HAP-1 (cell line): ENCODE measurements around the gene INSYN1.

Experiments
- DNase-seq, 2 experiments: peaks; one replicate each; pipeline ENCODE4 v3.0.0-alpha.2; 2016 to 2020; ENCODE audit warnings: low spot score in 2 of 2
- H3K27me3 ChIP-seq: fragments of 250-450 bp; sonication (Bioruptor Pico); 2 replicates; pipeline ENCODE4 v1.5.1; 2020; ENCODE audit warnings: low read depth, mild to moderate bottlenecking, moderate library complexity
- H3K36me3 ChIP-seq: fragments of 250-450 bp; sonication (Bioruptor Pico); replicated peaks from 2 replicates; pipeline ENCODE4 v1.5.1; 2020; ENCODE audit warnings: mild to moderate bottlenecking
- H3K4me1 ChIP-seq: fragments of 250-450 bp; sonication (Bioruptor Pico); 2 replicates; pipeline ENCODE4 v1.5.1; 2020; ENCODE audit warnings: mild to moderate bottlenecking
- H3K4me3 ChIP-seq: fragments of 250-450 bp; sonication (Bioruptor Pico); 2 replicates; pipeline ENCODE4 v1.5.1; 2020; ENCODE audit warnings: mild to moderate bottlenecking, moderate library complexity
- H3K9me3 ChIP-seq: fragments of 250-450 bp; sonication (Bioruptor Pico); 2 replicates; pipeline ENCODE4 v1.5.1; 2020; ENCODE audit warnings: mild to moderate bottlenecking, moderate library complexity
- in situ Hi-C: fragments of 300-500 bp; cut with MboI; formaldehyde crosslinking; loops from 3 replicates; pipeline ENCODE4 v1.14.3; 2020; ENCODE audit warnings: low sequenced_read_pairs, inconsistent platforms, mixed read lengths

Gene INSYN1

GRCh38 chr15:73694419-73694818, 58.7 kb downstream of the INSYN1 start:
- peaks cover 6% of the 10 kb centered on the region for H3K4me1 ChIP-seq
- no peaks in the 10 kb centered on the region for H3K9me3 ChIP-seq
- H3K27me3 ChIP-seq, result no peaks in the 10 kb centered on the region
- H3K36me3 ChIP-seq, result peaks cover 15% of the 10 kb centered on the region
- in situ Hi-C loops, result loop anchor here (25.0 kb wide), 1 partner anchor 132 kb away; no protein-coding TSS in a partner anchor
- no peak for DNase-seq
- H3K4me3 ChIP-seq, result no peak overlapping the region

GRCh38 chr15:73691396-73691795, 61.8 kb downstream of the INSYN1 start:
- DNase-seq, result peak in 1 of 2 experiments; percentile 79
- H3K4me1 ChIP-seq, result peaks cover 12% of the 10 kb centered on the region
- in situ Hi-C loops, result loop anchor here (25.0 kb wide), 1 partner anchor 129 kb away; no protein-coding TSS in a partner anchor

GRCh38 chr15:73688455-73688854, 64.7 kb downstream of the INSYN1 start:
- DNase-seq, result no peak
- Histone ChIP-seq H3K4me3 (no peak overlapping the region), H3K4me1 (peaks cover 26% of the 10 kb centered on the region), H3K27me3 (no peaks in the 10 kb centered on the region), H3K9me3 (no peaks in the 10 kb centered on the region), H3K36me3 (peaks cover 4% of the 10 kb centered on the region; the same call in 1 of the 2 replicates)
- in situ Hi-C loops, result loop anchor here (25.0 kb wide), 1 partner anchor 126 kb away; no protein-coding TSS in a partner anchor

More at GRCh38 chr15:73691396-73691795, 61.8 kb downstream of the INSYN1 start:
- Histone ChIP-seq H3K36me3 (no peaks in the 10 kb centered on the region), H3K4me3 (no peak overlapping the region), H3K9me3 (no peaks in the 10 kb centered on the region), H3K27me3 (no peaks in the 10 kb centered on the region)

- H3K4me3 ChIP-seq, result no peak overlapping the region
- peaks cover 26% of the 10 kb centered on the region for H3K4me1 ChIP-seq
- in situ Hi-C loops, result loop anchor here (25.0 kb wide), 1 partner anchor 125 kb away; no protein-coding TSS in a partner anchor
- H3K27me3 ChIP-seq, result no peaks in the 10 kb centered on the region
- H3K9me3 ChIP-seq, result no peaks in the 10 kb centered on the region
- DNase-seq, result no peak
- peaks cover 4% of the 10 kb centered on the region; the same call in 1 of the 2 replicates for H3K36me3 ChIP-seq
Observed at GRCh38 chr15:73687351-73687750, 65.8 kb downstream of the INSYN1 start.

GRCh38 chr15:73686781-73687256, 66.3 kb downstream of the INSYN1 start:
- Histone ChIP-seq H3K4me3 (no peak overlapping the region), H3K4me1 (peaks cover 26% of the 10 kb centered on the region), H3K27me3 (no peaks in the 10 kb centered on the region), H3K36me3 (peaks cover 4% of the 10 kb centered on the region; the same call in 1 of the 2 replicates), H3K9me3 (no peaks in the 10 kb centered on the region)
- peak in 1 of 2 experiments; percentile 50 for DNase-seq
- in situ Hi-C loops, result loop anchor here (25.0 kb wide), 1 partner anchor 125 kb away; no protein-coding TSS in a partner anchor

- in situ Hi-C loops, result loop anchor here (25.0 kb wide), 1 partner anchor 124 kb away; no protein-coding TSS in a partner anchor
- H3K4me1 ChIP-seq, result peaks cover 21% of the 10 kb centered on the region
- no peaks in the 10 kb centered on the region for H3K9me3 ChIP-seq
- DNase-seq, result no peak
- H3K4me3 ChIP-seq, result peak overlapping the region; percentile 94
- no peaks in the 10 kb centered on the region for H3K27me3 ChIP-seq
- H3K36me3 ChIP-seq, result peaks cover 4% of the 10 kb centered on the region; the same call in 1 of the 2 replicates
Observed at GRCh38 chr15:73685981-73686380, 67.2 kb downstream of the INSYN1 start.
